Measurements from ENCODE around the gene SMIM32. TPM values are rescaled to one million over a fixed set of nuclear protein-coding genes. Genes with fewer than 3 reads are reported as not detected.

Gene SMIM32
- total RNA-seq, 2 donors from 2014 or later = not detected

DNA sequence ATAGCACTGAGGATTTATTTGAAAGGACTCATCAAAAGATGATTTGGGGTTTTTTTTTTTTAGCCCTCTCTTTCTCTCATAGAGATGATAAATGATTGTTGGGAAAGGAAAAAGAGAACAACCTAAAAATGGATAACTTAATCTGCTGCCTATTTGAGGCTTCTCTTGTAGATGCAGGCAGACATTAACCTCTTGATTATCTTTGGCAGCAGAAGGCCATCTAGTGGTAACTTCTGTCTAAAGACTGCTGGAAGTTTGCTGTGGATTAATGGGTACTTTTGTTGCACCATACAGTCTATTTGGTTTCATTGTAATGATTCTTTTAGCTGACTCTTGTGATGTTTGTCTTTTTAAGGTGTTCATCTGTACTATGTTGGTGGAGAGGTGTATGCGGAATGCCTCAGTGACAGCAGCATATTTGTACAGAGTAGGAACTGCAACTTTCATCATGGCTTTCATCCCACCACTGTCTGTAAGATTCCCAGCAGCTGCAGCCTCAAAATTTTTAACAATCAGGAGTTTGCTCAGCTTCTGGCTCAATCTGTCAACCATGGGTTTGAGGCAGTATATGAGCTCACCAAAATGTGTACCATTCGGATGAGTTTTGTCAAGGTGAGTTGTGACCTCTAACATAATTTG lies 18.8 kb downstream of the SMIM32 start:
- Histone ChIP-seq H3K36me3 (peaks cover 25% of the 10 kb centered on the region), H3K9me3 (no peaks in the 10 kb centered on the region), H3K27me3 (replicated peaks; ENCODE audit: insufficient read depth) (no peaks in the 10 kb centered on the region), H3K27ac (no peak overlapping the region), H3K4me1 (ENCODE audit: control insufficient read depth in 1 of 2, low read depth in 2 of 2) (no peaks in the 10 kb centered on the region), H3K4me3 (no peak overlapping the region)
- peak; percentile 32 for TF ChIP-seq CTCF (IDR thresholded peaks at IDR 0.05)
- DNase-seq (ENCODE audit: low spot score) (no peak), ATAC-seq (ENCODE audit: insufficient number of reproducible peaks, low FRiP score, low read depth) (no peak)

- Histone ChIP-seq H3K27me3 (replicated peaks; ENCODE audit: insufficient read depth) (no peaks in the 10 kb centered on the region), H3K9me3 (no peaks in the 10 kb centered on the region), H3K36me3 (peaks cover 14% of the 10 kb centered on the region), H3K4me1 (ENCODE audit: control insufficient read depth in 1 of 2, low read depth in 2 of 2) (no peaks in the 10 kb centered on the region), H3K27ac (no peak overlapping the region), H3K4me3 (no peak overlapping the region)
- no peak for TF ChIP-seq CTCF (IDR thresholded peaks at IDR 0.05)
- no peak for ATAC-seq (ENCODE audit: insufficient number of reproducible peaks, low FRiP score, low read depth)
- DNase-seq (ENCODE audit: low spot score) = no peak
Measured at GRCh38 chr5:136169218-136169617, 23.7 kb downstream of the SMIM32 start.

DNA sequence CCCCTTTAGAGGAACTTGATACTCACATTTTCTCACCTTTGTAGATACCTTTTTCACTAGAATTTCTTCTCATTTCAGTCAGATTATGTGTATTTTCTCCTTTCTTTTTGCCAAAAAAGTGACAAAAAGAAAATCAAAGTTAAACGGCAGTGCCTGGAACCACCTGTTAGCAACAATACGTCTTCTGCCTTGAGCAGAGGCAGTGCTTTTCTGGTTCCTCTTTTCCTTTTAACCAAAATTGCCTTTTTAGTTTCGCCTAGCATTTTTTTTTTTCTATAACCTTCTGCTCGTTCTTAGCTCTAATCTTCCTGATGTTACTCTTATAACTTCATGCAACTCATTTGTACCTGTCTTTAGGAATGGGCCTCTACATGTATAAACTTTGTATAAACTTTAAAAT lies 26.1 kb downstream of the SMIM32 start:
- Histone ChIP-seq H3K4me3 (no peak overlapping the region), H3K9me3 (no peaks in the 10 kb centered on the region), H3K27ac (no peak overlapping the region), H3K36me3 (peaks cover 7% of the 10 kb centered on the region), H3K27me3 (replicated peaks; ENCODE audit: insufficient read depth) (no peaks in the 10 kb centered on the region), H3K4me1 (ENCODE audit: control insufficient read depth in 1 of 2, low read depth in 2 of 2) (peaks cover 0 to 6% of the 10 kb centered on the region in 2 donors)
- DNase-seq (ENCODE audit: low spot score) (no peak), ATAC-seq (ENCODE audit: insufficient number of reproducible peaks, low FRiP score, low read depth) (no peak)
- TF ChIP-seq CTCF (IDR thresholded peaks at IDR 0.05) = no peak

GRCh38 chr5:136164226-136164625 lies 28.7 kb downstream of the SMIM32 start:
- Histone ChIP-seq H3K4me1 (ENCODE audit: control insufficient read depth in 1 of 2, low read depth in 2 of 2) (peaks cover 4 to 25% of the 10 kb centered on the region in 2 donors), H3K36me3 (peaks cover 7% of the 10 kb centered on the region), H3K9me3 (no peaks in the 10 kb centered on the region), H3K27me3 (replicated peaks; ENCODE audit: insufficient read depth) (no peaks in the 10 kb centered on the region), H3K27ac (no peak overlapping the region), H3K4me3 (no peak overlapping the region)
- TF ChIP-seq CTCF (IDR thresholded peaks at IDR 0.05) = no peak
- ATAC-seq (ENCODE audit: insufficient number of reproducible peaks, low FRiP score, low read depth) = no peak
- no peak for DNase-seq (ENCODE audit: low spot score)

GRCh38 chr5:136162008-136162407 lies 31.0 kb downstream of the SMIM32 start:
- H3K4me3 ChIP-seq = no peak overlapping the region
- DNase-seq (ENCODE audit: low spot score) (no peak), ATAC-seq (ENCODE audit: insufficient number of reproducible peaks, low FRiP score, low read depth) (no peak)
- H3K27ac ChIP-seq = no peak overlapping the region
- H3K36me3 ChIP-seq = no peaks in the 10 kb centered on the region
- H3K27me3 ChIP-seq (replicated peaks; ENCODE audit: insufficient read depth) = no peaks in the 10 kb centered on the region
- peaks cover 6 to 29% of the 10 kb centered on the region in 2 donors for H3K4me1 ChIP-seq (ENCODE audit: control insufficient read depth in 1 of 2, low read depth in 2 of 2)
- TF ChIP-seq CTCF (IDR thresholded peaks at IDR 0.05) = no peak
- H3K9me3 ChIP-seq = no peaks in the 10 kb centered on the region

Data from thoracic aorta (tissue), 2 donors.